Measurements from ENCODE around the gene LHB. TPM values are rescaled to one million over a fixed set of nuclear protein-coding genes. Genes with fewer than 3 reads are reported as not detected.

LHB gene
- total RNA-seq, 1 experiment from 2014 or later = not detected

- Histone ChIP-seq H4K91ac (ENCODE audit: insufficient read length, low read depth, low read length) (no peak within 1 kb of the TSS), H3K18ac (ENCODE audit: insufficient read length, low read depth, low read length) (peak within 1 kb of the TSS; percentile 34), H3K23me2 (ENCODE audit: insufficient read length, low read depth, low read length, poor library complexity, severe bottlenecking) (peaks cover 3% of the 10 kb centered on the region), H2BK20ac (ENCODE audit: low read depth, low read length, poor library complexity, severe bottlenecking) (no peak within 1 kb of the TSS), H2BK12ac (ENCODE audit: insufficient read length, low read depth, low read length) (no peak within 1 kb of the TSS), H3K79me1 (ENCODE audit: insufficient read depth, low read depth, low read length, poor library complexity, severe bottlenecking) (no peaks in the 10 kb centered on the region), H2BK15ac (ENCODE audit: low read depth, low read length) (no peak within 1 kb of the TSS), H3T11ph (ENCODE audit: low read length) (no peak within 1 kb of the TSS), H3K56ac (ENCODE audit: insufficient read length, low read depth, low read length) (no peak within 1 kb of the TSS), H3K14ac (ENCODE audit: insufficient read depth, low read length) (peak within 1 kb of the TSS; percentile 72; the same call in 1 of the 2 replicates), H4K20me1 (ENCODE audit: control insufficient read depth, insufficient read depth, insufficient read length) (no peaks in the 10 kb centered on the region), H2BK120ac (ENCODE audit: low read depth, low read length, poor library complexity, severe bottlenecking) (no peak within 1 kb of the TSS), H3K27me3 (ENCODE audit: insufficient read depth, low read length) (peaks cover 23% of the 10 kb centered on the region; the same call in 1 of the 2 replicates), H2AFZ (ENCODE audit: low read length) (no peak within 1 kb of the TSS), H3K4me2 (ENCODE audit: insufficient read depth, insufficient read length, low read length) (peak within 1 kb of the TSS; percentile 62), H3K4ac (ENCODE audit: low read depth, low read length) (no peak within 1 kb of the TSS), H3K9me3 (ENCODE audit: control insufficient read depth, low read depth, low read length) (no peaks in the 10 kb centered on the region), H2AK5ac (ENCODE audit: insufficient read length, low read length) (no peak within 1 kb of the TSS), H4K5ac (ENCODE audit: insufficient read length, low read depth, low read length) (no peak within 1 kb of the TSS), H3K79me2 (ENCODE audit: insufficient read depth, low read length) (no peaks in the 10 kb centered on the region), H3K4me1 (ENCODE audit: insufficient read depth, low read length) (peaks cover 2% of the 10 kb centered on the region; the same call in 1 of the 2 replicates), H3K27ac (ENCODE audit: insufficient read length, low read depth, low read length) (no peak within 1 kb of the TSS), H4K8ac (replicated peaks; ENCODE audit: insufficient read length, low read depth, low read length) (no peak within 1 kb of the TSS), H3K9ac (ENCODE audit: extremely low read depth, insufficient read length, low read length) (no peak within 1 kb of the TSS), H3K23ac (ENCODE audit: insufficient read length, low read depth, low read length) (no peak within 1 kb of the TSS), H2BK5ac (ENCODE audit: insufficient read length, low read length) (no peak within 1 kb of the TSS)
- peak; percentile 80 for DNase-seq
- peaks cover 7 to 14% of the 10 kb centered on the region in 2 experiments; a peak in 4 of 5 replicates for H3K9me3 Mint-ChIP-seq
- peak within 1 kb of the TSS in 1 of 3 experiments; percentile 75; a peak in 2 of 7 replicates for H3K27ac Mint-ChIP-seq
- peaks cover 0 to 4% (median 3%) of the 10 kb centered on the region in 3 experiments; a peak in 3 of 7 replicates for H3K36me3 Mint-ChIP-seq (ENCODE audit: insufficient read depth in 1 of 3, low read depth in 3 of 3)
- peaks cover 29 to 44% of the 10 kb centered on the region in 2 experiments for H3K4me1 Mint-ChIP-seq
- H3K27me3 Mint-ChIP-seq (ENCODE audit: low read depth) = peaks cover 77% of the 10 kb centered on the region
- no peak for TF ChIP-seq CTCF (conservative IDR thresholded peaks at IDR 0.05)
- H3K4me3 Mint-ChIP-seq = peak within 1 kb of the TSS; percentile 50 to 75
- no CpG with 5 or more reads among the region's 53 CpGs for WGBS (ENCODE audit: extremely low coverage, insufficient read length, low lambda C conversion rate)
Measured at GRCh38 chr19:49064768-49065611, 48.1 kb upstream of the LHB start, which contains the start of gene NTF4. Gene NTF4, minus strand, starts transcription at chr19:49064818. Its CDS starts 2,821 bp downstream, at chr19:49061997.
